HG03060 (cell line): ENCODE data around the gene CPEB1.

Experiments
- ATAC-seq: cut with Tn5 transposase; IDR thresholded peaks from one replicate; pipeline ENCODE4 v1.9.1; 2021; ENCODE audit warnings: low read depth, moderate number of reproducible peaks; ENCODE audit not compliant: unreplicated experiment

CPEB1 gene

DNA sequence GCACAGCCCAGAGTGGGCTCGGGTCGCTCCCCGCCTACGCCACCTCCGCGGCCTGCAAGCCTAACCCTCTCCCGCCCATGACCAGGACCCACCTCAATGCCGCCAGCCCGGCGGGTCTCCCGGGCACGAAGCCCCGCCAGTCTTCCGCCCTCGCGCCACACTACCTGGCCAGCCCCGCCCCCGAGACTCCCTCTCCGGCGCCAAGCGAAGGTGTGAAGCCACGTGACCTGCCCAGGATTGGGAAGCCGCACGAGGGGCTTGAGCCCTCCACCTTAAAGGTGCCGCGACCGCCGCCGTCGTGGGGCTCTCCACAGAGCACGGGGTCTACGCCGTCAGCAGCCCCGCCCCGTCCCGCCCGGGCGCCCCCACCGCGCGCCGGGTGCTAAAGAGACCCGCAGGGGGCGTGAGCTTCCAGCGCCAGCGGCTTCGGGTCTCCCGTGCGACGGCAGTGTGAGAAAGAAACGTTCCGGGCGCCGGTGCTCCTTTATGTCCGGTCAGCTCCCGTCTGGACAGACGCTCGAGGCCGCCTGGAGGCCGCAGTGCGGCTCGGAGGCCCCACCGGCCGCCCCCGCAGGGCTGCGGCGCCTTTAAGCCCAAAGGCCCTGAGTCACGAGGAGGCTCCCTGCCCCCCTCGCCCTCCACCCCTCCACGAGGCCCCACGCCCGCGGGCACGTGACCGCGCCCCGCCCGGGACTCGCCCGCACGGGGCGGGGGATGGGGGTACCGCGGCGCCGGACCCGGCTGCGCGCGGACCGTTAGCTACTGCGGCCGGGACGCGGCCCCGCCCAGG is at the start of gene CPEB1:
Gene CPEB1, minus strand, starts transcription at position 319 of the 790 bp plus-strand sequence. CDS start 18,904 bp downstream, outside the sequence.
- ATAC-seq, result no peak

DNA sequence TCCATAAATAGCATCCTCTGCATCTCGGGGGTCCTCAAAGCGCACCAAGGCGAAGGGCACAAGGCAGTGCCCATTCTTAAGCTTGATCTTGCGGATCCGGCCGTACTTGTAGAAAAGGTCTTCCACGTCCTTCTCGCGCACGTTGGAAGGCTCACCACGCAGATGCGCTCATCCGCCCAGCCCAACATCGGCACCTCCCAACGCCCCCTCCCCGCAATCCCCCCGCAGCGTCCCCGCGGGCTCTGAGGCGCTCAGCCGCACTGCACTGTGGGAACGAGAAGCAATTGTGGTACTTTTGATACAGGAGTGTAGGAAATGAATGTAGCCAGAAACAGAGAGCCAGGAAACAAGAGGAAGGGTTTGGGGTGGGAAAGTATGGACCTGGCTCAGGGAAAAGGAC is 45.0 kb upstream of the CPEB1 start:
- ATAC-seq, result no peak

DNA sequence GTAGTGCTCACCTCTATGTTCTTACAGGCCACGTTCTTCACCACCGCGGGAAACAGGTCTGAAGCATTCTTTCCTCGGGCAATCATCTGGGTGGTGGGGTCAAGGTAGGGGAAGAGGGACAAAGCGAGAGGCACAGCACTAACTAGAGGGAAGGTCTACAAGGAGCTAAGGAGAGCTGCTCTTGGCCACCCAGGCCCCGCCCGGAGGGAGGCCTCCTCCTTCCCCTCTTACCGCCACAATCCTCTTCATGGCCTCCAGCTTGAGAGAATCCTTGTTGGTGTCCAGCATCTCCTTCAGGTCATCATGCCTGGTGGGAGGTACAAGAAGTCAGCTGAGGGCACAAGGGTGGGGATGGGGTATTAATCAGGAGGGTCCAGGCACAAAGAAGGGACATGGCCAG is 42.0 kb upstream of the CPEB1 start:
- ATAC-seq, result no peak

DNA sequence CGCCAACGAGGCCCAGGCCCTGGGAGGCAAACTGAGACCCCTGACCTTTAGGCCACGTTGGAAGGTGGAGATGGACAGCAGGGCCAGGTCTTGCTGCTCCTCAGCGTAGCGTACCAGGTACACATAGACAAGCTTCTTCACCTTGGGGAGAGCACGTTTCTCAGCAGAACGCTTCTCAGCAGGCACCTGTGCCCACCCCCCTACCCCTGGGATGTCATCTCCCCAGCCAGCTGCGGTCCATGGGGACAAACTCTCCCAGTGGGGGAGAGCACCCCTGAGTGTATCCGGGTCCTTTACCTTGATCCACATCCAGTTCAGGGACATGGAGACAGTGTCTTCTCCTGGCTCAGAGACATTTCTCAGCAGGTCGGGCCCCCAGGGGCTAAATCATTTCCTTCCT is 41.5 kb upstream of the CPEB1 start:
- no peak for ATAC-seq

DNA sequence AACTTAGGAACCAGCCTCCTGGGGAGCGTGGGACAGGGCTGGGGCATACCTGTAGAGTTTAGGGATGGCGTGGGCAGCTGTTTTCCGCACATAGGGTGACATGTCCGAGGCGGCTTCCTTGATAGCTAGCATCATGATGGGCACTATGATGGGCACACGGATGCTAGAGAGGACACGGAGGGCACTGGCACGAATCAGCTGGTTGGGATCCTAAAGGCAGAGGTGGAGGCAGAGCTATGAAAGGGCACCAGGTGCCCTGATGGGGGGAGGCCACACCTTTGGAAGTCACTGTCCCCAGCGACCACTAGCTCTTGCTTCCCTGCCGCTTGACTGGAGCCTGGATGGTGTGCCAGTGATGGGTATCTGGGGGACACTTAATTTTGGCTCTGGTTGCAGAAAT is 34.2 kb upstream of the CPEB1 start:
- ATAC-seq, result no peak

DNA sequence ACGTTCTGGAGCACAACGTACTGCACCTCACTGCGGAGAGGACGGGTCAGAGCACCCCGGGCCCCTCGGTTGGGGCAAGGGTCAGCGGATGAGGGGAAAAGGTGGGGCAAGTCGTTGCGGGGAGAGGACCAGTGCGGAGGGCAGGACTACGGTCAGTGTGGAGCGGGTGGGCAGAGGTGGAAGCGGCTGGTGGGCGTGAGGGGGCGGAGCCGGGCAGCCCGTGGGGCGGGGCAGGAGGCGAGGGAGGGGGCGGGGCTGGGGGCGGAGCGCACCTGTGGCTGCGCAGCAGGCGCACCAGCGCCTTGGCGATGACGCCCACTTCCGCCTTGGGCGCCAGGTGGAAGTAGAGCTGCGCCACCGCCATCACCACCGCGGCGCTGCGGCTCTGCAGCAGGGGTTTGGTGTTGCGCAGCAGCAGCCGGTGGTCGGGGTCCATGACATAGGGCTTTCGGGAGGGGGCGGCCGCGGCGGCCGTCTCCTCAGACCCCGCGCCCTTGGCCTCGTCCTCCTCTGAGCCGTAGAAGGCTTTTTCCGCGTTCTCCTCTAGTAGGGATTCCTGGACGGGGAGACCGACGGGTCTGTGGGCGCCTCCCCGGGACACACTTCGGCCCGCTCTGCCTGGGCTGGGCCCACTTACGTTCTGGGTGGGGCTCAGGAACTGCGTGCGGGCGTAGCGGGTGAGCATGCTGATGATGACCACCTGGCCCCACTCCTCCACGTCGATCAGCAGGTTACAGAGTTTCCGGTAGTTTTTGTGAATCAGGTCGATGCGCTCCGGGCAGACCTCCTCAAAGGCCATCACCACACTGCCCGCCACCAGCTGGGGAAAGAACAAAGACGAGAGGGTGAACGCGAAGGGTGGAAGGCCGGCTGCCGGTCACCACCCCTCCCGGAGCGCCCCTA is 33.3 kb upstream of the CPEB1 start:
- ATAC-seq, result peak; percentile 67

DNA sequence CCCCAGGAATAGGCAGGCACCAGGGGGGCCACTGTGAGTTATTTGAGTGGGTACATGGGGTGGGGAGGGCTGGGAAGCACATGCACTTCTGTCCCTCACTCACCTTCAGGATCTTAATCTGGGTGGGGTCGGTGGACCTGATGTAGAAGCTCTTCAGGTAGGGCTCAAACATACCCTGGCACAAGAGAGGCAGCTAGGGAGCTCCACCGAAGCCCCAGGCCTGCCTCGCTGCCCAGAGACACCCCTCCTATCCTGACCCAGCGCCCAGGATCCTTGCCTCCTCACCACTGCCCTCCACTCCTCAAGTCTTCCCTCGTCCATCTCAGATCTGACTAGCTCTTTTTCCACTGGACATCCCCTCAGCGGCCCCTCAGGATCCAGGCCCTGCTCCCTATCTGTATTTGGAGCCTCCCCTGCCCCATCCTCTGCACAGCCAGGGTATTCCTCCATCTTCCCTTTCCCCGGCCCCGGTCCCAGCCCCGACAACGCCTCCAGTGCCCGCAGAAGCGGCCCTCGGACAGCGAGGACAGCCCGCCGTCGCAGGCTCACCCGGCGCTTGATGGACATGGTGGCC is 32.5 kb upstream of the CPEB1 start:
- ATAC-seq, result no peak

DNA sequence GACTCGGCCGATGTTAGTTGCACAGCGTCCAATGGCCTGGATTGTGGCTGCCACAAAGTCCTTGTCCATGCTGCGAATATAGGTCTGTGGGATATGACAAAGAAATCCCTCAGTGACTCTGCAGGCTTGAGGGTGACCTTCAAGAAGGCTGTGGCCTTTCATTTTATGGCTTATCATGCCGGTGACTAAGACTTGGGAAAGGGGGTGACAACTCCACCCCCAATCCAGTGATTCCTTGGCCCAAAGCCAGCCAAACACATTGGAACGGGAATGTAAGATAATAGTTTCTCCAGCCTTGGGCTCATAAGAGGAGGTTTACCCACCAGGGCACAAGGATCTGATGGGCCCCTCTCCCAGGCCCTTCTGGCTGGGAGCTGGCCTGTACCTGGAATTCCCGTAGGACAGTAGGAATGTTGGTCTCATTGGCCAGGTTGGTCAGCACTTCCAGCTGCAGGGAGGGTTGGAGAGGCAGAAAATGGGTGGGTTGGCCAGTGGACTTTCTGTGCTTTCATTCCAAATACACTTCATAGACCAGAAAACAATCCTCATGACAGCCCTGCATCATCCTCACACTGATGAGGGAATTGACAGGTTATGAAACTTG is 30.7 kb upstream of the CPEB1 start:
- no peak for ATAC-seq

DNA sequence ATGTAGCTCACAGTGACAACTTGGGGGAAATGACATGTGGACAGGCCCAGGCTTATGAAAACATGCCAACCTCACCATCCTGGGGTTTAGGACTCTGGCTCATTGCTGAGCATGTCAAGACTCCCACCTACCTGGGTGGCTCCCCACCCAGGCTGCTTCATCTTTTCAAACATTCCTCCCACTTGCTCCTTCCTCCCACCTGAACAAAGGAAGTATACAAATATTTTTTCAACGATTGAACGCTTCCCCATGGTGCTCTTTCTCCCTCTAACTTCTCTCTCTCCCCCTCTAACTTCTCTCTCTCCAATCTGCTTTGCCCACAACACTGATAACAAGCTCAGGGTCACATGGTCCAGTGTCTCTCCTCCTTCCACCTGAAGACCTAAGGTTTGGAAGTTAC is 27.7 kb upstream of the CPEB1 start:
- no peak for ATAC-seq

DNA sequence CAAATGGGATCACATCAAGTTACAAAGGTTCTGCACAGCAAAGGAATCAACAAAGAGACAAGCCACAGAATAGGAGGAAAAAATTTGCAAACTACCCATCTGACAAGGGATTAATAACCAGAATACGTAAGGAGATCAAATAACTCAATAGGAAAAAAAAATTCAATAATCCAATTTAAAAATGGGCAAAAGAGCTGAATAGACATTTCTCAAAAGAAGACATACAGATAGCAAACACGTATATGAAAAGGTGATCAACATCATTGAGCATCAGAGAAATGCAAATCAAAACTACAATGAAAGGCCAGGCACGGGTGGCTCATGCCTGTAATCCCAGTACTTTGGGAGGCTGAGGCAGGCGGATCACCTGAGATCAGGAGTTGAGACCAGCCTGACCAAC is 23.5 kb upstream of the CPEB1 start:
- no peak for ATAC-seq

DNA sequence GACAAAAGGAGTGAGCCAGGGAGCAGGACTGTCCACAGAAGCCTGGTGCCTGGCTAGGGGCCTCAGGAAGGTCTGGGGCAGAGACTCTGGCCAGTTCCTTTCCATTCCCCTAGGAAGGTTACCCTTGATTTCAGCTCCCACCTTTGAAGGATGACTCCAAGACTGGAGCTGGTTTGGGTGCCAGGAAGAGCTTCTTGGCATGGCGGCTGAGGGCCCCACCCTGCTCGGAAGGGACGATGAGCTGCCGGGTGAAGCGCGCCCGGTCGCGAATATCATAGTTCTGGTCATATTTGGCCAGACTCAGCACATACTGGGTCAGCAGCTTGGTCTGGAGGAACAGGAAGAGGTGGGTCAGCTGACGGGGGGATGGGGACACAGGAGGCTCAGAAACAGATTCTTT is 19.4 kb upstream of the CPEB1 start:
- ATAC-seq, result no peak

DNA sequence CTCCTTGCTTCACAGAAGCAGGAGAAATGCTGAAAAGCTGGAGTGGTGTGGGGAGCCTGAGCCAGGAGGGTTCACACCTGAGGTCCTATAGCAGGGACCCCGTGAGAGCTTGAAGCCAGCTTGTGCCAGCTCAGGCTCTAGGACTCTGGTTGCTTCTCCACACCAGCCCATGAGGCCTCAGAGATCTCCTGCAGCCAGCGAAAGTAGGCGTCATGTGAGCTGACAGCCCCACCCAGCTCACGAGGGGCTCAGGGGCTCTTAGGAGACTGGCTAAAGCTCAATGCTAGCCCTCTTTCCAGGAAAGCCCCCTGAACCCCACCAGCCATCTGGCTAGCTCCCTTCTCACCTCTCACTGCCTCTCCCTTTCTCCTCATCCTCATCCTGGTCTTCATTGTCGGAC is 16.9 kb upstream of the CPEB1 start:
- no peak for ATAC-seq

DNA sequence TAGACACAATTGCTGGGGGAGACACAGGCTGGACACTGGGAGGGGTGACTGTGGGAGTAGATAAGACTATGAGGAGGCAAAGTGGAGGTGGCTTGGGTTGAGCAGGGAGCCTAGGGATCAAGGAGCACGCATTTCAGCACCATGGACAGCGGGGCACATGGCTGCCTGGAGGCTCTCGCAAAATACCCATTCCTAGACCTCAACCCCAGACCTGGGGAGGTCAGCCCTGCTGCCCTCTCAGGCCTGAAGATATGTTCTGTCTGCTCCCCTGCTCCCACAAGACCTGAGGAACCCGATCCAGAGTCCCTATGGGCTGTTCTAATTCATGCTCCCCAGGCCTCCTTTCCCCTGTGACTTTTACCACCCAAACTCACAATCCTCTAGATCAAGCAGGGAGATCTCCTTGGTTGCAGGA is 16.0 kb upstream of the CPEB1 start:
- no peak for ATAC-seq

DNA sequence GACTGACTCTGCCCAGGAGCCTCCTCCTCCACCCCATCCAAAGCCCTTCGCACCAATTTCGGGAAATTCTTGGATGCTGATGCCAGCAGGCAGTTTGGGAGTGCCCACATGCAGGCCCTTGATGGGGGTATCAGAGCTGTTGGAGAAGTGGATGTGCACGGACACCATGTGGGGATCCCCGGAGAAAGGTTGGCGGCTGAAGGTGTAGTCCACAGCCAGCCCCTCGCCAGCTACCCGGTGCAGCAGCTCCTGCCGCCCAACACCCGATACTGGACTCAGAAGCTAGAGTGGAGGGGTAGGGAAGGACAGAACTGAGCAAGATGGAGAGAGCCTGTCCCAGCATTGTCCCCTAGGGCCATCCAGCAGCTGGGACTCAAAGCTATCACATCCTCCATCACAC is 15.5 kb upstream of the CPEB1 start:
- no peak for ATAC-seq

DNA sequence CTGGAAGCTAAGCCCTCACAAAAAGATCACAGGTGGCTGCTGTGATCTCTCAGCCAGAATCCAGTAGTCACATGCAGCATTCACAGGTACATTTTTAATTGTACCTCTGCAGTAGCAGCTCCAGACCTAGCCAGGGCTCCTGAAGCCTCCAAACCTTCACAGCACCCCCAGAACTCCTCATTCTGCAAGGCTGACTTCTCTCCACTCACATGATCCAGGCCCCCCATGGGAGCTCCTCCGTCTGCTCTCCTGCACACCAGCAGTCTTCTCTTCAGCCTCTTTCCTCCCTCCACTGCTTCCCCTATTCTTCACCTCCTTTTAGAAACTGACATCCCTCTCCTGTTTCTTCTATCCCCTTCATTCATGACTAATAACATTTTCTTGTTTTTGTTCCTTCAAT is 13.2 kb upstream of the CPEB1 start:
- ATAC-seq, result no peak

DNA sequence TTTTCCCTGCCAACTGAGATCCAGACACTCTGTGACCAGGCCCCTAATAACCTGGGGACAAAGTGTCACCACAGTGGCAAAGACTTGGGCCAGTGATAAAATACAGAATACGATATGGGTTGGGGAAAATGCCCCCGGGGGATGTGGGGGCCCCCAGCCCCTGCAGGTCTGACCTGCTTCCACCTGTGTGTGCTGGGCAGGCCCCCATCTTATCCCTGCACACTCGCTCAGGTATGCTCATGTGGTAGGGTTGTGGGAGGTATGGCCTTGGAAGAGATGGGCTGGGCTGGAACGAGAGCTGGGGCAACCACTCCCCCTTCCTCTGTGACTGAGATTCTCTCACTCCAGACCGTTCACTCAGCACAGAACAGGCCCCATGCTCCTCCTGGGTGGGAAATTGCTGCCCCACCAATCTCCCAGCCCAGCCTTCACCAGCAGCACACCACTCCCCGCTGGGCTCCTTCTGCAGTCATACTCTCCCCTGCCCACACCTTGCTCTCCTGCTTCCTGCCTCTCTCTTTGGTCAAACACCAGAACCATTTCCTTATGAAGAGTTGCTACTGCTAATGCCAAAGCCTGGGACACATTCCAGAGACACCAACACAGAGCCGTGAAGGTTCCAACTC is 9.6 kb upstream of the CPEB1 start:
- no peak for ATAC-seq

DNA sequence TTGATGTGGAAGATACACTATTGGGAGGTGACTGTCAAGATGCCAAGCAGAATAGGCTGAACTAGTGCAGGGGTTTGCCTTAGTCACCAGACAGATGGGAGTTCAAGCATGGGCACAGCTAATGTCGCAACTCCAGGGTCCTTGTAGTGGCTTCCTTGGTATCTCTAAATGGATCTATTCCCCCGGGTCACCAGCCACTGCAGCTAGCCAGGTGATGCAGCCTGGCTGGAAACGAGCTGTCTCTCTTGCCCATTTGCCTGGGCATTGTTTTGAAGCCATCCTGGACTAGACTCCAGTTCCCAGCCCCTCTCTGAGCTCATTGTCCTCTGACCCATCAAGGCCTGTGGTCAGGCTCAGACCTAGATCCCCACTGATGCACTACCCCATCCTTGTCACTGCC is 8.4 kb upstream of the CPEB1 start:
- ATAC-seq, result no peak

DNA sequence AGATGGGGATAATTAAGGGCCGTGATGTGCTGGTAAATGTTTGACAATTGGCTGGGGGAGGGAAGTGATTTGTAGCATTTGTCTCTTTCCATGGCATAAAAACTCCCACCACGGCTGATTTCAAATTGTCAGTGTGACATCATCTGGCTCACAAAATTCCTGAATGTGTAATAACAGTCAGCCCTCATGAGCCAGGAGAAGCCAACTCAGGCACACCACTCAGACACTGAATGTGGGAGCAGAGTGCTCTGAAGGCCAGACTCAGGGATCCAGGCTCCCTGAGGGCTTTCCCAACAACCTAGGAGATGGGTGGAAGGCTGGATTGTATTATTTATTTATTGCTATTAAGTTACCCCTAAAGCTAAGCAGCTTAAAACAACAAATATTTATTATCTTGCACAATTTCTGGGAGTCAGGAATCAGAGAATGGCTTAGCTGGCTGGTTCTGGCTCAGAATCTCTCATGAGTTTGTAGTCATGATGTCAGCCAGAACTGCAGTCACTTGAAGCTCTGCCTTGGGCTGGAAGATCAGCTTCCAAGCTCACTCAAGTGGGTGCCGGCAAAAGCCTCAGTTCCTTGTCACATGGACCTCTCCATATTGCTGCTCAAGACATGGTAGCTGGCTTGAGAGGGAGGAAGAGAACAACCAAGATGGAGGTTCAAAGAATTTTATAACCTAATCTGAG is 6.5 kb upstream of the CPEB1 start:
- ATAC-seq, result no peak

DNA sequence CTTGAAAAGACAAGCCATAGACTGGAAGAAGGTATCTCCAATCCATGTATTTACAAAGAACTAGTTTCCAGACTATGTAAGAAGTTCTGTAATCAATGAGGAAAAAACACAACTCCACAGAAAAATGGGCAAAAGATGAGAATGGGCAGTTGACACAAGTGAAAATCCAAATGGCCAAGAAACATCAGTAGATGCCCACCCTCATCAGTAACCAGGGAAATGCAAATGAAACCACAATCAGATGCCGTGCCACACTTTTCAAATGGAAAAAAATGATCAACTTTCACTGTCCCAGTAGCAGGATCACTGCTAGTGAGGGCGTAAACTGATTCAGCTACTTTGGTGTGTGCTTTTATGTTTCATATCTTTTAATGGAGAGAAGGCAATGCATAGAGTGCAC is 4.5 kb upstream of the CPEB1 start:
- ATAC-seq, result no peak

DNA sequence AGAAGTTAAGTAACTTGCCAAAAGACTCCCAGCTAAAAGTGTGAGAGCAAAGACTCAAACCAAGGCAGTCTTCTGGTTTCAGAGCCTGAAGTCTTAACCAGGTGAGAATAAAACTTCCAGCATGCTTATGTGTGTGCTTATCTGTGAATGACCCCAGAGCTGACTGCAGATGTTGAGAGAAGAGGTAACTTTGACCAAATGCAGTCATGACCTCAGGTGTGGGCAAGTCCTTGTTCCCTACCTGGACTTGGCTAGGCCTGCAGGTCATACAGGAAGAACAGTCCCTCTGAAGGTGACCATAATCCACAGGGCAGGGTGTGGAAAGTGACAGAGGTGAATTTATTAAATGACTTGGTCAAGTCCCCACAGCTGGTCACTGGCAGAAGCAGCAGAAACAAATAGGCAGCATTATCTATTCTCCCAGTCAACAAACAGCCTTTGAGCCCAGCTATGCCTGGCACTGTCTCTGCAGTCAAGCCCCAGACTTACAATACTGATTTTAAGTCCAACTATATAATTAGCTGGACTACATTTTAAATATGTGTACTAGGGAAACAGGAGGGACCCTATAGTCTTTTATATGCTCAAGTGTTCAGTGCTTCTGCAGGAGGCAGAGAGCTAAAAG is 3.0 kb upstream of the CPEB1 start:
- no peak for ATAC-seq
